HepG2 (cell line): ENCODE results near the gene TRAPPC5. TPM values are rescaled to one million over a fixed set of nuclear protein-coding genes. Genes with fewer than 3 reads are reported as not detected.

Source experiments
- ATAC-seq: fragments of 200-7000 bp; cut with Tn5 transposase; 3 replicates; pipeline ENCODE4 v1.9.1; 2020; ENCODE audit warnings: mild to moderate bottlenecking, moderate library complexity
- BruUV-seq: library from RNA; stranded (reverse); fragments of 400-500 nt; replicated peaks from 2 replicates; lab custom pipeline; 2021; lab: Mats Ljungman, UMichigan
- CTCF ChIA-PET: fragments of 300-600 bp; formaldehyde crosslinking; extraction: SDS; loops from one replicate; lab custom pipeline; 2021; ENCODE audit warnings: low total read pairs, inconsistent platforms, low intra/inter-chr PET ratio; lab: Yijun Ruan, JAX
- POLR2A ChIA-PET: fragments of 350-600 bp; sonication (Branson Sonifier 250); formaldehyde crosslinking; loops from one replicate; lab custom pipeline; 2020; ENCODE audit warnings: antibody characterized with exemption, inconsistent platforms; lab: Yijun Ruan, JAX
- DNase-seq: peaks from one replicate; pipeline ENCODE4 v3.0.0-alpha.2; 2015; ENCODE audit warnings: low spot score
- FAIRE-seq: peaks from 3 replicates; lab custom pipeline; 2011; peaks lifted over from hg19 to GRCh38; lab: Jason Lieb, UNC
- H2AFZ ChIP-seq: one replicate; pipeline ENCODE4 v1.6.1; 2011; ENCODE audit warnings: low read length, inconsistent platforms
- H3K27ac ChIP-seq: fragments of 300-600 bp; 3 replicates; pipeline ENCODE4 v1.8.0; 2011; ENCODE audit warnings: mixed run types, mild to moderate bottlenecking, mixed read lengths, low read length, inconsistent platforms; ENCODE audit not compliant: insufficient read depth; ENCODE audit errors: extremely low read length
- H3K27me3 ChIP-seq, 2 experiments: fragments of 200-600 bp in 1 of 2; 2 replicates in 1 of 2; 3 replicates in 1 of 2; pipeline versions ENCODE4 v1.6.0 to v1.8.0; 2011; ENCODE audit warnings: low read length in 2 of 2, mild to moderate bottlenecking in 2 of 2, moderate library complexity in 2 of 2, inconsistent platforms in 1 of 2; ENCODE audit not compliant: insufficient read depth in 2 of 2, control insufficient read depth in 1 of 2
- H3K36me3 ChIP-seq, 2 experiments: fragments of 200-600 bp in 1 of 2; replicated peaks in 1 of 2; 2 replicates in 1 of 2; 3 replicates in 1 of 2; pipeline versions ENCODE4 v1.5.1 to v1.8.0; 2011; ENCODE audit warnings: low read length in 2 of 2, inconsistent platforms in 1 of 2; ENCODE audit not compliant: insufficient read depth in 2 of 2, control insufficient read depth in 1 of 2
- H3K4me1 ChIP-seq: 2 replicates; pipeline ENCODE4 v1.5.1; 2012; ENCODE audit warnings: low read length, inconsistent platforms; ENCODE audit not compliant: insufficient read depth
- H3K4me2 ChIP-seq: 2 replicates; pipeline ENCODE4 v1.6.0; 2011; ENCODE audit warnings: low read depth, low read length, inconsistent platforms
- H3K4me3 ChIP-seq, 3 experiments: fragments of 200-600 bp in 1 of 3; sonication (generic), shearing (Covaris generic) in 1 of 3; replicated peaks in 1 of 3; 2 replicates each; pipeline ENCODE4 v1.5.1; 2011 to 2016; ENCODE audit warnings: low read length in 3 of 3, inconsistent platforms in 2 of 3, low read depth in 2 of 3, mild to moderate bottlenecking in 2 of 3, control low read depth in 1 of 3, mixed read lengths in 1 of 3; ENCODE audit not compliant: insufficient read depth in 1 of 3
- H3K79me2 ChIP-seq: one replicate; pipeline ENCODE4 v1.6.1; 2011; ENCODE audit warnings: low read length, inconsistent platforms; ENCODE audit not compliant: insufficient read depth
- H3K9ac ChIP-seq: 2 replicates; pipeline ENCODE4 v1.6.0; 2011; ENCODE audit warnings: mild to moderate bottlenecking, low read depth, low read length, inconsistent platforms; ENCODE audit not compliant: insufficient read depth
- H3K9me3 ChIP-seq: 2 replicates; pipeline ENCODE4 v1.5.1; 2012; ENCODE audit warnings: mild to moderate bottlenecking, low read length
- H4K20me1 ChIP-seq: 2 replicates; pipeline ENCODE4 v1.6.0; 2011; ENCODE audit warnings: inconsistent platforms, mild to moderate bottlenecking, low read length, moderate library complexity; ENCODE audit not compliant: insufficient read depth
- ATRX ChIP-seq: sonication (generic); formaldehyde crosslinking; IDR thresholded peaks from 2 replicates; pipeline ENCODE4 v1.4.0; 2020; ENCODE audit warnings: missing genetic modification reagents, borderline replicate concordance
- FOXM1 ChIP-seq: sonication (generic); formaldehyde crosslinking; IDR thresholded peaks from 2 replicates; pipeline ENCODE4 v1.5.0; 2020; ENCODE audit warnings: missing genetic modification reagents
- NFATC3 ChIP-seq: sonication (generic); formaldehyde crosslinking; IDR thresholded peaks from 2 replicates; pipeline ENCODE4 v1.5.1; 2020; ENCODE audit warnings: mild to moderate bottlenecking, missing genetic modification reagents
- SRY ChIP-seq: sonication (generic); formaldehyde crosslinking; IDR thresholded peaks from 2 replicates; pipeline ENCODE4 v1.8.0; 2022; ENCODE audit warnings: mild to moderate bottlenecking, missing genetic modification reagents
- YY1 ChIP-seq: IDR thresholded peaks from 2 replicates; pipeline ENCODE4 v1.6.1; 2011; ENCODE audit warnings: low read length, low read depth, moderate library complexity, mild to moderate bottlenecking; ENCODE audit not compliant: insufficient read depth, insufficient replicate concordance
- ZNF24 ChIP-seq: fragments of 450-650 bp; IDR thresholded peaks from 2 replicates; pipeline ENCODE4 v1.6.1; 2017; ENCODE audit warnings: antibody characterized with exemption, mild to moderate bottlenecking
- ZNF337 ChIP-seq: sonication (generic); formaldehyde crosslinking; IDR thresholded peaks from 2 replicates; pipeline ENCODE4 v1.5.1; 2020; ENCODE audit warnings: missing genetic modification reagents, low read depth, mild to moderate bottlenecking, borderline replicate concordance
- ZSCAN12 ChIP-seq: sonication (generic); formaldehyde crosslinking; IDR thresholded peaks from 2 replicates; pipeline ENCODE4 v1.9.0; 2021; ENCODE audit warnings: mild to moderate bottlenecking, missing genetic modification reagents
- WGBS: methylation state at CpG from one replicate; pipeline ENCODE4 v1.1.6; 2017; ENCODE audit warnings: low lambda C conversion rate; 5-methylcytosine and 5-hydroxymethylcytosine counted together
- in situ Hi-C: cut with HindIII; loops from 2 replicates; pipeline ENCODE4 v1.10.0; 2017; ENCODE audit warnings: low pct_unique_long_range_greater_than_20kb; ENCODE audit not compliant: extremely low pct_ligation_motif_present
- intact Hi-C: fragments of 100-400 bp; cut with micrococcal nuclease; formaldehyde crosslinking; loops from one replicate; pipeline ENCODE4 v1.10.0; 2022; ENCODE audit not compliant: unreplicated experiment
- polyA plus RNA-seq, 8 experiments: library from polyadenylated mRNA; depleted of rRNA in 3 of 8; stranded (reverse) in 7 of 8; unstranded in 1 of 8; fragments of >200 nt; fragmentation: Illumina TruSeq in 4 of 8; extraction: Trizol in 4 of 8; gene quantifications; 2 replicates each; pipeline versions ENCODE4 v1.2.1 to v1.2.3, GENCODE V29; 2011 to 2016; ENCODE audit warnings: low read depth in 4 of 8, missing spikeins in 1 of 8, mixed read lengths in 1 of 8; ENCODE audit not compliant: insufficient read depth in 1 of 8
- total RNA-seq, 5 experiments: library from RNA; depleted of rRNA; stranded (reverse); fragments of >200 nt; fragmentation: Illumina TruSeq; extraction: Trizol; gene quantifications; 2 replicates each; pipeline ENCODE4 v1.2.3, GENCODE V29; 2016; ENCODE audit warnings: low read depth in 1 of 5
- TF ChIP-seq, protein P1 (sequence below): sonication (generic); formaldehyde crosslinking; IDR thresholded peaks from 2 replicates; pipeline ENCODE4 v1.5.1; 2020; ENCODE audit warnings: mild to moderate bottlenecking, moderate library complexity, missing genetic modification reagents

The TRAPPC5 gene
- total and polyA plus RNA-seq, 2 of the 13 experiments (the other 11 are each of a cell fraction or from before 2014, with no cell fraction given): 38.5 to 78.7 TPM

DNA sequence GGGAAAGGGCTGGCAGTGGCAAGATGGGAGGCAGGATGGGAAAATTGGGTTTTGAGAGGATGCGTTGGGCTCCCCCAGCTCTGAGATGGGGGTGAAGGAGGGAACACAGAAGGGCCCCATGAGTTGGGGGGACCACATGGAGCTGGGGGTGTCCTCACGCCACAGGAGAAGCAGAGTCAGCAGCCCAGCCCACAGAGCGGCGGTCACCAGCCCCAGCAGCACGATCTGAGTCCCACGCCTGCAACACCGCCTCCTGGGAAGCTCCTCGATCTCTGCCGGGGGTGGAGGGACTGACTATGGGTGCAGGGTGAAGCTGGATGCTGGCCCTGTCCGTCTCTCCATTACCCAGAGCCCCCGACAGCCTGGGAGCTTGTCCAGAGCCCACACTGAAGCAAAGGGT lies 17.9 kb downstream of the TRAPPC5 start:
- Histone ChIP-seq H3K4me1 (peaks cover 11% of the 10 kb centered on the region), H2AFZ (no peak overlapping the region), H3K4me2 (no peak overlapping the region), H4K20me1 (no peaks in the 10 kb centered on the region), H3K4me3 (no peak overlapping the region), H3K79me2 (no peaks in the 10 kb centered on the region), H3K27ac (no peak overlapping the region), H3K9ac (no peak overlapping the region), H3K36me3 (no peaks in the 10 kb centered on the region)
- no peak for DNase-seq
- POLR2A ChIA-PET: no interaction called here
- intact Hi-C loops: no loop called here
- CTCF ChIA-PET: no interaction called here
- no peak for FAIRE-seq
- WGBS: 54% methylated on average over 1 of the region's 11 CpGs
- no peak; the same call in 2 of the 3 replicates for ATAC-seq
- in situ Hi-C loops: no loop called here
- no peak for TF ChIP-seq FOXM1
- TF ChIP-seq ZSCAN12 (CRISPR knock-in tag): no peak
- TF ChIP-seq NFATC3: no peak
- no peak for TF ChIP-seq ZNF337
- TF ChIP-seq, protein P1, sequence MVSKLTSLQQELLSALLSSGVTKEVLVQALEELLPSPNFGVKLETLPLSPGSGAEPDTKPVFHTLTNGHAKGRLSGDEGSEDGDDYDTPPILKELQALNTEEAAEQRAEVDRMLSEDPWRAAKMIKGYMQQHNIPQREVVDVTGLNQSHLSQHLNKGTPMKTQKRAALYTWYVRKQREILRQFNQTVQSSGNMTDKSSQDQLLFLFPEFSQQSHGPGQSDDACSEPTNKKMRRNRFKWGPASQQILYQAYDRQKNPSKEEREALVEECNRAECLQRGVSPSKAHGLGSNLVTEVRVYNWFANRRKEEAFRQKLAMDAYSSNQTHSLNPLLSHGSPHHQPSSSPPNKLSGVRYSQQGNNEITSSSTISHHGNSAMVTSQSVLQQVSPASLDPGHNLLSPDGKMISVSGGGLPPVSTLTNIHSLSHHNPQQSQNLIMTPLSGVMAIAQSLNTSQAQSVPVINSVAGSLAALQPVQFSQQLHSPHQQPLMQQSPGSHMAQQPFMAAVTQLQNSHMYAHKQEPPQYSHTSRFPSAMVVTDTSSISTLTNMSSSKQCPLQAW: no peak
- TF ChIP-seq ATRX (CRISPR knock-in tag): no peak
- TF ChIP-seq ZNF24: no peak
- TF ChIP-seq SRY: no peak
- no peak for TF ChIP-seq YY1
- TF ChIP-seq, all 625 proteins: peak for 0
- peaks cover 0 to 24% of the 10 kb centered on the region in 2 experiments; a peak in 2 of 5 replicates for H3K27me3 ChIP-seq
- no peaks in the 10 kb centered on the region for H3K9me3 ChIP-seq
- no TSS peak for BruUV-seq
